Tibial artery (tissue), 4 donors: ENCODE results near the gene TERC.

Experiments used
- DNase-seq, 2 donors: peaks; one replicate each; pipeline ENCODE4 v3.0.0-alpha.2; 2019
- H3K27ac ChIP-seq, 2 donors: fragments of 200-600 bp; sonication (generic) in 1 of 2; 1 replicate in 1 of 2; 2 replicates in 1 of 2; pipeline ENCODE4 v1.5.1; 2018 to 2019; ENCODE audit warnings: mild to moderate bottlenecking in 1 of 2
- H3K27me3 ChIP-seq, 2 donors: fragments of 200-600 bp; sonication (generic) in 1 of 2; one replicate each; pipeline versions ENCODE4 v1.5.1 to v1.6.0; 2016 to 2019
- H3K36me3 ChIP-seq, 3 donors: fragments of 200-600 bp; sonication (generic) in 2 of 3; one replicate each; pipeline ENCODE4 v1.5.1; 2016 to 2019; ENCODE audit warnings: mild to moderate bottlenecking in 2 of 3
- H3K4me1 ChIP-seq, 4 donors: fragments of 200-600 bp; sonication (generic) in 2 of 4; 1 replicate in 3 of 4; 2 replicates in 1 of 4; pipeline ENCODE4 v1.5.1; 2016 to 2019
- H3K4me3 ChIP-seq, 2 donors: fragments of 200-600 bp; sonication (generic) in 1 of 2; 1 replicate in 1 of 2; 2 replicates in 1 of 2; pipeline ENCODE4 v1.5.1; 2018 to 2019; ENCODE audit warnings: mild to moderate bottlenecking in 2 of 2
- H3K9me3 ChIP-seq, 3 donors: fragments of 200-600 bp; sonication (generic) in 1 of 3; one replicate each; pipeline ENCODE4 v1.5.1; 2016 to 2019
- CTCF ChIP-seq, 2 experiments: fragments of 200-600 bp in 1 of 2; fragments of 450-650 bp in 1 of 2; IDR thresholded peaks; one replicate each; pipeline ENCODE4 v1.5.1; 2017 to 2019; ENCODE audit warnings: antibody characterized with exemption in 2 of 2, mild to moderate bottlenecking in 1 of 2, moderate library complexity in 1 of 2
- intact Hi-C: fragments of 100-400 bp; cut with DNase I; formaldehyde crosslinking; loops from one replicate; pipeline ENCODE4 v1.15.0; 2023; ENCODE audit warnings: low total_unique reads

TERC gene

GRCh38 chr3:169764882-169765612 lies at the start of gene TERC:
TSS of gene TERC (minus strand) at chr3:169765060.
- Histone ChIP-seq H3K9me3 (no peaks in the 10 kb centered on the region), H3K27ac (peak within 1 kb of the TSS; percentile 94 to 96), H3K36me3 (no peaks in the 10 kb centered on the region), H3K27me3 (no peaks in the 10 kb centered on the region), H3K4me1 (peaks cover 0 to 10% (median 5%) of the 10 kb centered on the region in 4 donors), H3K4me3 (peak within 1 kb of the TSS; percentile 71 to 86)
- TF ChIP-seq CTCF (IDR thresholded peaks at IDR 0.05), result peak; percentile 9 to 10
- intact Hi-C loops, result loop anchor here (10.0 kb wide), 2 partner anchors 420 to 590 kb away; partner anchors contain the start of genes PHC3 and SKIL
- DNase-seq, result peak; percentile 92 to 96

- Histone ChIP-seq H3K27ac (no peak overlapping the region), H3K27me3 (no peaks in the 10 kb centered on the region), H3K9me3 (peaks cover 0 to 7% (median 0%) of the 10 kb centered on the region in 3 donors), H3K36me3 (no peaks in the 10 kb centered on the region), H3K4me1 (peaks cover 0 to 30% (median 10%) of the 10 kb centered on the region in 4 donors), H3K4me3 (peak overlapping the region; percentile 64 to 72)
- TF ChIP-seq CTCF (IDR thresholded peaks at IDR 0.05), result no peak
- intact Hi-C loops, result no loop called here
- DNase-seq, result no peak
Observed at GRCh38 chr3:169813757-169814517, 49.1 kb upstream of the TERC start.

- Histone ChIP-seq H3K9me3 (peaks cover 0 to 7% (median 0%) of the 10 kb centered on the region in 3 donors), H3K4me1 (peaks cover 0 to 30% (median 10%) of the 10 kb centered on the region in 4 donors), H3K4me3 (peak overlapping the region; percentile 64 to 72), H3K27ac (no peak overlapping the region), H3K36me3 (no peaks in the 10 kb centered on the region), H3K27me3 (no peaks in the 10 kb centered on the region)
- intact Hi-C loops, result no loop called here
- no peak for TF ChIP-seq CTCF (IDR thresholded peaks at IDR 0.05)
- DNase-seq, result no peak
Observed at GRCh38 chr3:169813278-169813677, 48.4 kb upstream of the TERC start.

GRCh38 chr3:169812332-169813235 lies 47.7 kb upstream of the TERC start, which contains the start of the genes LRRC34 and LRRIQ4:
TSS of gene LRRC34 (minus strand) at chr3:169812904. CDS start at chr3:169812548, 356 bp downstream.
TSS of gene LRRIQ4 (plus strand) at chr3:169812870. CDS start at chr3:169821922, 9,052 bp downstream.
- peaks cover 0 to 7% (median 0%) of the 10 kb centered on the region in 3 donors for H3K9me3 ChIP-seq
- no peaks in the 10 kb centered on the region for H3K36me3 ChIP-seq
- H3K4me1 ChIP-seq, result peaks cover 0 to 30% (median 10%) of the 10 kb centered on the region in 4 donors
- intact Hi-C loops, result no loop called here
- no peaks in the 10 kb centered on the region for H3K27me3 ChIP-seq
- TF ChIP-seq CTCF (IDR thresholded peaks at IDR 0.05), result peak; percentile 4 to 16
- peak; percentile 74 to 82 for DNase-seq
- peak within 1 kb of the TSS; percentile 78 for H3K27ac ChIP-seq
- H3K4me3 ChIP-seq, result peak within 1 kb of the TSS; percentile 64 to 72
